NCI-H82 (cell line): ENCODE data around the gene CAGE1.
"Not testable (repeated sequence)": the region's sequence is repeated elsewhere in the genome, so short reads cannot be mapped to it uniquely, and the experiment has no call there.

Experiments
- DNase-seq: peaks from one replicate; lab custom pipeline; 2025; lab: John Stamatoyannopoulos, UW

CAGE1 gene

GRCh38 chr6:7338031-7338430 lies 51.5 kb downstream of the CAGE1 start:
- DNase-seq, result no peak

DNA sequence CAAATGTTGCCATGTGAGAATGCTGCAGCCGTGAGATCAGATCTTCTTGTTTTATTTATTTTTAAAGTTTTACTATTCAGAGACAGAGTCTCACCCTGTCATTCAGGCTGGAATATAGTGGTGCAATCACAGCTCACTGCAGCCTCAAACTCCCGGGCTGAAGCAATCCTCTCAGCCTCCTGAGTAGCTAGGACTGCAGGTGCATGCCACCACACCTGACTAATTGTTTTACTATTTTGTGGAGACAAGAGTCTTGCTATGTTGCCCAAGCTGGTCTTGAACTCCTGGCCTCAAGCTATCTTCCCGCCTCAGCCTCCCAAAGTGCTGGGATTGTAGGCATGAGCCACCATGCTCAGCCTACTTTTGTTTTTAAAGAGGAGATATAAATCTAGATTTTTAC lies 54.0 kb downstream of the CAGE1 start:
- no peak for DNase-seq

DNA sequence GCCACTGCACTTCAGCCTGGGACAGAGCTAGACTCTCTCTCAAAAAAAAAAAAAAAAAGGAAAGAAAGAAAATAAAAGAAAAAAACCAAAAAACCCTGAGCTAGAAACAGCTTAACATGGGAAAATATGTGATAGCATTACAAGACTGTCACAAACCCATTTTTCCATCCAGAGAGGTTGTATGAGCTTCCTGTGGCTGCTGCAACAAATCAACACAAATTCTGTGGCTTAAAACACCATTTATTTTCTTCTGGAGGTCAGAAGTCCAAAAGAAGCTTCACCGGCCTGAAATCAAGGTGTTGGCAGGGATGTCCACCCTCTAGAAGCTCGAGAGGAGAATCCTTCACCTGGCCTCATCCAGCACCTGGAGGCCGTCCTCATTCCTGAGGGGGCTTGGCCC lies 54.9 kb downstream of the CAGE1 start:
- DNase-seq, result no peak

DNA sequence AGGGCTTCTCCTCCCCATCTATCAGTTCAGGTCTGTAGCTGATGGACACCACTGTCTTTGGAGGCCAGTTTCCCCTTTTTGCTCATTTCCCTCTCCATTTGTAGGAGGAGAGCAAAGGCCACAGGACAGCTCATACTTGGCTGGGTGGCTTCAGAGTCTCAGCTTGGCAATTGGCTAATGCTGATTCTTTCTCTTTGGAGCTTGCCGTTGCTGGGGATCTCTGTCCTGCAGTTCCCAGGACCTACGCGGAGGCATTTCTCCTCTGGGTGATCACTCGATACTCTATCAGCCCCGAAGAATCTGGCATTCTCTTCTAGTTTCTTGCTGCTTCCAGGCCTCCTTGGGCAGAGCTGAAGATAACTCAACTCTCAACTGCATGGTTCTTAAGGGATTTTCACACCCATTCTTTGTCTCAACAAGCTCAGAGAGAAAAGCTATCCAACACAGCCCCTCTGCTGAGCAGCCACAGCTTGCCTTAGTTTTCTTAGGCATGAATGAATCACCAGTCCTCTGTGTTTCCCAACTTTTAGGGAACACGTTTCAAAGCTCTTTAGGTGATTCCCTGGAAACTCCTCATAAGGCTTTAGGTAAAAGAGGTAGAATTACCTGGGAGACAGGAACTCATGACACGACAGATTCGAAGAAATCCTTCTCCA lies 57.3 kb downstream of the CAGE1 start:
- no peak for DNase-seq

- DNase-seq, result no peak
These were observed 58.1 kb downstream of the CAGE1 start for GRCh38 chr6:7331452-7331851.

DNA sequence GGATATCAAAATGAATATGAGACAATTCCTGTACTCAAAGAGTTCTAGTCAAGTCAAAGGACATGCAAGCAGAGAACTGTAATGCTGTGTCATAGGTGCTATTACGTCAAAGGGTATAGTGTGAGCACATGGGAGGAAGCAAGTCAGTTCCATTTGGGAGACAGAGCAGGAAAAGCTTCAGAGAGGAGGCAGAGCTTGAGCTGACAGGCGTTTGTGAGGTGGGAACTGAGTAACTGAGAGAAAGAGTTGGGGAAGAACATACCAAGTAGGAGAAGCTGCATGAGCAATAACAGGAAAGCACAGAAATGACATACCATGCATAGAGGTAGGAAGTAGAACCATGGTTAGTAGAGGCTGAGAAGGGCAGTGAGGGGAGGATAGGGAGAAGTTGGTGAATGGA lies 61.3 kb downstream of the CAGE1 start:
- DNase-seq, result no peak

DNA sequence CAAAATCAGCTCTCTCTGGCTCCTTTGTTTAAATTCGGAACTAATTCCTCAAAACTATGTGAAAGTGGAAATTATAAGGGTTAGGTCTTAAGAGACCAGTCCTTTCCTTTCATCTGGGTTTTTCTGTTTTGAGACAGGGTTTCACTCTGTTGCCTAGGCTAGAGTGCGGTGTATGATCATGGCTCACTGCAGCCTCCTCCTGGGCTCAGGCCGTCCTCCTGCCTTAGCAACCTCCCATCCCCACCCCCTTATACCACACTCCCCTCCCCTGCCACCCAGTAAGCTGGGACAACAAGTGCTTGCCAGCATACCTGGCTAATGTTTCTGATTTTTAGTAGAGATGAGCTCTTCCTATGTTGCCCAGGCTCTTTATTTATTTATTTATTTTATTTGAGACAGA lies 63.8 kb downstream of the CAGE1 start:
- no peak for DNase-seq

- no peak for DNase-seq
These were observed 65.0 kb downstream of the CAGE1 start for GRCh38 chr6:7324520-7324919.

DNA sequence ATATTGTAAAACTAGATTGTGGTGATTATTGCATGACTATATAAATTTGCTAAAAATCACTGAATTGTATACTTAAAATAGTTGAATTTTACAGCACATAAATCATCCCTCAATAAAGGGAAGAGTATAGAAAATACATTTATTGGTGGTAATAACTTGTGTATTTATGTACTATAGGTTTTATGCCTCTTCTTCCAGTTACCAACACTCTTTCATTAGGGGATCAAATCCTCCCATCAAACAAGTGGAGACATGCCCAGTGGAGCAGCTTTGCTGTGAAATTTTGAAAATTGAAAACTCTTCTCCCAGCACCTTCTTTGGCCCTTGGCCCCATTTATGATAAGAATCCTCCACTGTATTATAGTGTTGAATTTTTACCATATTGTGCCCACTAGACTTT lies 66.5 kb downstream of the CAGE1 start:
- DNase-seq, result no peak

DNA sequence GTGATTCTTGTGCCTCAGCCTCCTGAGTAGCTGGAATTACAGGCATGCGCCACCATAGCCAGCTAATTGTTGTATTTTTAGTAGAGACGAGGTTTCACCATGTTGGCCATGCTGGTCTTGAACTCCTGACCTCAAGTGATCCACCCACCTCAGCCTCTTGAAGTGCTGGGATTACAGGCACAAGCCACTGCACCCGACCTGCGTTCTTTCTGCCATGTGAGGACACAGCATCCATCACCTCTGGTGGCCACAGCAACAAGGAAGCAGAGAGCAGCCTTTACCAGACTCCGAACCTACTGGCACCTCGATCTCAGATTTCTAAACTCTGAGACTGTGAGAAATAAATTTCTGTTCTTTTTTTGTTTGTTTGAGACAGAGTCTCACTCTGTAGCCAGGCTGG lies 67.7 kb downstream of the CAGE1 start:
- DNase-seq, result not testable (repeated sequence)

- not testable (repeated sequence) for DNase-seq
These were observed 70.1 kb downstream of the CAGE1 start for GRCh38 chr6:7319406-7319805.

GRCh38 chr6:7317538-7317937 lies 72.0 kb downstream of the CAGE1 start:
- DNase-seq, result no peak

DNA sequence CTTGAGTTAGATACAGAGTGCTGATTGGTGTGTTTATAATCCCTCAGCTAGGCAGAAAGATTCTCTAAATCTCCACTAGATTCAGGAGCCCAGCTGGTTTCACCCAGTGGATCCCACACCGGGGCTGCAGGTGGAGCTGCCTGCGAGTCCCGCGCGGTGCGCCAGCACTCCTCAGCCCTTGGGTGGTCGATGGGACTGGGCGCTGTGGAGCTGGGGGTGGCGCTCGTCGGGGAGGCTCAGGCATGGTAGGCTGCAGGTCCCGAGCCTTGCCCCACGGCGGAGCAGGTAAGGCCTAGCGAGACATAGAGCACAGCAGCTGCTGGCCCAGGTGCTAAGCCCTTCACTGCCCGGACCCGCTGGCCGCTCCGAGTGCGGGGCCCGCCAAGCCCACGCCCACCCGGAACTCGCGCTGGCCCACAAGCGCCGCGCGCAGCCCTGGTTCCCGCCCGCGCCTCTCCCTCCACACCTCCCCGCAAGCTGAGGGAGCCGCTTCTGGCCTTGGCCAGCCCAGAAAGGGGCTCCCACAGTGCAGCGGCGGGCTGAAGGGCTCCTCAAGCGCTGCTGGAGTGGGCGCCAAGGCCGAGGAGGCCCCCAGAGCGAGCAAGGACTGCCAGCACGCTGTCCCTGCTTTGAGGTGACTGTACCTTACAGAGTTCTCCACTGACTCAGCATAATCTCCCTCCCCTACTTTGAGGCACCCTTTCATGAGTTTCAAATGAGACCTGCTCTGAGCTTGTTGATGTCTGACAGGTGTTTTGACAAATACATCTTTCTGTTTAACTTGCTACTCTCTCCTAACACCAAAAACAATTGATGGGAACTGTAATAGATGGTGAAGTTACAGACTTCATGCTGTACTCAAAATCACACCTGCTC lies 72.6 kb downstream of the CAGE1 start:
- no peak for DNase-seq

DNA sequence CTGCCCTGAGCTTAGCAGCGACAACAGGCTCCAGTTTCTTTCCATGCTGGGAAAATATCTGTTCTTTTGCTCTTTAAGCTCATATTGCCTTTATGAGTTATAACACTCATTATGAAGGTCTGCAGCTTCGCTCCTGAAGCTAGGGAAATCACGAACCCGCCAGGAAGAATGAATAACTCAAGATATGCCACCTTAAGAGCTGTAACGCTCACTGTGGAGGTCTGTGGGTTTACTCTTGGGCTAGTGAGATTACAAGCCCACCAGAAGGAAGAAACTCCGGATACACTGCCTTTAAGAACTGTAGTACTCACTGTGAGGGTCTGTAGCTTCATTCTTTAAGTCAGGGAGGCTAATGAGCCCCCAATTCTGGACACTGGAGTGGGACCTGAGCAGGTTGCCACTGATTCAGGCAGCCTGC lies 73.6 kb downstream of the CAGE1 start:
- no peak for DNase-seq

GRCh38 chr6:7315087-7315947 lies 74.2 kb downstream of the CAGE1 start:
- not testable (repeated sequence) for DNase-seq

DNA sequence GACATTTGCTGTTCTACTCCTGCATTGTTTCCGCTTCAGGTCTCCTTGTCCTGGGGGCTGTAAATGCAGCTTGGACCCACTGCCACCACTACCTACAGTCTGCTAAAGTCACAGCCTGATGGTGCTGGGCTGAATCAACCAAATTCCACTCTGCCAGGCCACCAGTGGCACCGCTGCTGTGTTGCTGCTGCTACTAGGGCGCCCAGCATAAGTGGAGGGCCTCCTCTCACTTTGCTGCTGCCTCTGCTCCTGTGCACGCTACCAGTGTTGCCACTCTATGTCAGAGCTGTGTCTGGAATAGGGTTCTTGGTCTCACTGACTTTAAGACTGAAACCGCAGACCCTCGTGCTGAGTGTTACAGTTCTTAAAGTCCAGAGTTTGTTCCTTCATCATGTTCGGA lies 75.1 kb downstream of the CAGE1 start:
- no peak for DNase-seq

DNA sequence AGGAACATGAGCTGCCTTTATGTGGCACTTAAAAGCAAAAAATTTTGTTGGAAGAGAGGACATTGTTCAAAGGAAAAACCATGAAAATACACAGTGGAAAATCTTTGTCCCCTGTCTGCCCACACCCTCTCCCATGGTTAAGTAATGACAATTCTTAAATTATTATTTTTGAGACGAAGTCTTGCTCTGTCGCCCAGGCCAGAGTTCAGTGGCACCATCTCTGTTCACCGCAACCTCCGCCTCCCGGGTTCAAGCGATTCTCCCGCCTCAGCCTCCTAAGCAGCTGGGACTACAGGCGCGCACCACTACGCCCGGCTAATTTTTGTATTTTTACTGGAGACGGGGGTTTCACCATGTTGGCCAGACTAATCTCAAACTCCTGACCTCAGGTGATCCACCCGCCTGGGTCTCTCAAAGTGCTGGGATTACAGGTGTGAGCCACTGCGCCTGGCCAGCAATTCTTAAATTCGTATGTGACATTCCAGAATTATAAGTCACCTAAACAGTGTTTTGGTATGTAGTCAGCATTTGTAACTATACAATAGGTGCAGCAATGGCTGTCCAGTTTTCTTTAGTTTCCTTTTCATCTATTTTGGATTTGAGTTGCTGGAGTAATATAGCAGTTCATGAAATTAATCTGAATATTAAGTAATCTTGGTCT lies 75.9 kb downstream of the CAGE1 start:
- no peak for DNase-seq

- peak; percentile 98 for DNase-seq
These were observed 76.7 kb downstream of the CAGE1 start, which contains the start of gene SSR1 for GRCh38 chr6:7312616-7313504. Gene SSR1, minus strand, starts transcription at chr6:7313199. Its CDS starts 79 bp downstream, at chr6:7313120.

- DNase-seq, result peak; percentile 53
These were observed 77.5 kb downstream of the CAGE1 start for GRCh38 chr6:7311917-7312615.

DNA sequence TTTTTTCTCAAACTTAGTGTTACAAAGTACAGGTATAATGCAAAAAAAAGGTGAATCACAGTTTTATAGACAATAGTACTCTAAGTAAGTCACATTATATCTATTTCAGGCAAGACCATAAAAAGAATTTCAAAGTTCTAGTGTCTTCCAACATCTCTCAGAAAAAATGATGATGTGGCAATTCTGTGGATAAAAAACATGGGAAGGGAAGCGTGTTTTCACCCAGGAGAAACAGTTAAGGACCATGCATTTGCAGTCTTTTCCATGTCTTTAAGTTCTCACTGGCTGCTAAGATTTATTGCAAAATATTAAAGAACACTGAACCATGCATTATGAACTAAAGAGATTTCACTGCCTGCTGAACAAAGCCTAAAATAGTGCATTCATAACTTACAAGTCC lies 78.4 kb downstream of the CAGE1 start:
- DNase-seq, result no peak
